ENCODE measurements around the gene AASS. TPM values are rescaled to one million over a fixed set of nuclear protein-coding genes. Genes with fewer than 3 reads are reported as not detected.
"Not testable (repeated sequence)": the region's sequence is repeated elsewhere in the genome, so short reads cannot be mapped to it uniquely, and the experiment has no call there.

AASS gene
- total RNA-seq, 2 experiments from 2014 or later, result not detected

- no TSS peak for BruUV-seq (replicated peaks)
Measured at GRCh38 chr7:122183106-122183505, 39.1 kb upstream of the AASS start.

DNA sequence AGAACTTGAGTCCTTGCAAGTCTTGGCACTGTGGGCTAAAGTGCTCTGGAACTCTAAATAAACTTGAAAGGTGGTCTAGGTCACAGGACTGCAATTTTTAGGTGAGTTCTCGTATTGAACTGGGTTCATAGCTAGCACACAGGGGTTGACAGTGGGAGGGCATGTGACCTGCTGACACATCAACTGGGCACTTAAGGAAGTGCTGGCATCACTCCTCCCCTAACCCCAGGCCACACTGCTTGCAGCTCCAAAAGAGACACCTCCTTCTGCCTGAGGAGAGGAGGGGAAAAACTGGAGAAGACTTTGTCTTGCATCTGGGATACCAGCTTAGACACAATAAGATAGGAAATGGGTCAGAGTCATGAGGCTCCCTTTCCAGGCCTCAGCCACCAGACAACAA, 38.0 kb upstream of the AASS start:
- Histone ChIP-seq H3K9me2 (ENCODE audit: insufficient read depth, low read length) (no peaks in the 10 kb centered on the region), H4K20me1 (ENCODE audit: insufficient read depth, low read length) (no peaks in the 10 kb centered on the region), H3K9me3 (ENCODE audit: low read length) (no peaks in the 10 kb centered on the region), H3K36me3 (ENCODE audit: insufficient read depth, low read length) (no peaks in the 10 kb centered on the region), H3K4me3 (ENCODE audit: low read depth, low read length, poor library complexity, severe bottlenecking) (no peak overlapping the region), H3K27ac (ENCODE audit: low read depth, low read length, poor library complexity, severe bottlenecking) (no peak overlapping the region), H3K79me2 (ENCODE audit: insufficient read depth, low read depth, low read length) (no peaks in the 10 kb centered on the region), H3K4me2 (ENCODE audit: low read length) (no peak overlapping the region), H3K4me1 (ENCODE audit: insufficient read depth, low read length, poor library complexity, severe bottlenecking) (no peaks in the 10 kb centered on the region), H2AFZ (ENCODE audit: low read length) (no peak overlapping the region)
- intact Hi-C loops (cut with micrococcal nuclease; ENCODE audit: unreplicated experiment), result no loop called here
- no TSS peak for BruUV-seq (replicated peaks)
- POLR2A ChIA-PET, result no interaction called here
- CTCF ChIA-PET (ENCODE audit: unreplicated experiment), result no interaction called here
- no peak for DNase-seq (ENCODE audit: low spot score)
- TF ChIP-seq EZH2phosphoT487 (IDR thresholded peaks at IDR 0.05; ENCODE audit: borderline replicate concordance, low read depth, low read length) (no peak), CTCF (conservative IDR thresholded peaks at IDR 0.05; ENCODE audit: low read length) (no peak)

More at GRCh38 chr7:122183106-122183505, 39.1 kb upstream of the AASS start:
- H3K79me2 ChIP-seq (ENCODE audit: insufficient read depth, low read depth, low read length), result no peaks in the 10 kb centered on the region
- DNase-seq (ENCODE audit: low spot score), result no peak
- no peaks in the 10 kb centered on the region for H3K9me3 ChIP-seq (ENCODE audit: low read length)
- ChIA-PET POLR2A (no interaction called here), CTCF (ENCODE audit: unreplicated experiment) (no interaction called here)
- no peaks in the 10 kb centered on the region for H3K4me1 ChIP-seq (ENCODE audit: insufficient read depth, low read length, poor library complexity, severe bottlenecking)
- no peak overlapping the region for H3K27ac ChIP-seq (ENCODE audit: low read depth, low read length, poor library complexity, severe bottlenecking)
- intact Hi-C loops (cut with micrococcal nuclease; ENCODE audit: unreplicated experiment), result no loop called here
- H3K4me2 ChIP-seq (ENCODE audit: low read length), result no peak overlapping the region
- H3K4me3 ChIP-seq (ENCODE audit: low read depth, low read length, poor library complexity, severe bottlenecking), result no peak overlapping the region
- no peak overlapping the region for H2AFZ ChIP-seq (ENCODE audit: low read length)
- no peaks in the 10 kb centered on the region for H3K9me2 ChIP-seq (ENCODE audit: insufficient read depth, low read length)
- TF ChIP-seq EZH2phosphoT487 (IDR thresholded peaks at IDR 0.05; ENCODE audit: borderline replicate concordance, low read depth, low read length) (no peak), CTCF (conservative IDR thresholded peaks at IDR 0.05; ENCODE audit: low read length) (no peak)
- H3K36me3 ChIP-seq (ENCODE audit: insufficient read depth, low read length), result no peaks in the 10 kb centered on the region
- H4K20me1 ChIP-seq (ENCODE audit: insufficient read depth, low read length), result no peaks in the 10 kb centered on the region

- H4K20me1 ChIP-seq (ENCODE audit: insufficient read depth, low read length); POLR2A ChIA-PET; BruUV-seq (replicated peaks); H3K4me3 ChIP-seq (ENCODE audit: low read depth, low read length, poor library complexity, severe bottlenecking); H2AFZ ChIP-seq (ENCODE audit: low read length); H3K9me2 ChIP-seq (ENCODE audit: insufficient read depth, low read length); H3K79me2 ChIP-seq (ENCODE audit: insufficient read depth, low read depth, low read length); H3K27ac ChIP-seq (ENCODE audit: low read depth, low read length, poor library complexity, severe bottlenecking); H3K4me1 ChIP-seq (ENCODE audit: insufficient read depth, low read length, poor library complexity, severe bottlenecking); H3K4me2 ChIP-seq (ENCODE audit: low read length); H3K36me3 ChIP-seq (ENCODE audit: insufficient read depth, low read length); DNase-seq (ENCODE audit: low spot score); intact Hi-C loops (cut with micrococcal nuclease; ENCODE audit: unreplicated experiment); H3K9me3 ChIP-seq (ENCODE audit: low read length); CTCF ChIA-PET (ENCODE audit: unreplicated experiment): not testable (repeated sequence)
Measured at GRCh38 chr7:122172144-122172543, 28.1 kb upstream of the AASS start.
